Left cardiac atrium (tissue), 4 donors: ENCODE measurements around the gene PANK1. TPM values are rescaled to one million over a fixed set of nuclear protein-coding genes. Genes with fewer than 3 reads are reported as not detected.
A peak's percentile ranks its signal among the peaks of the same experiment; 100 is the strongest.

Experiments used
- ATAC-seq, 2 donors: fragments of 200-7000 bp; cut with Tn5 transposase; one replicate each; pipeline ENCODE4 v1.9.1; 2020; ENCODE audit warnings: mild to moderate bottlenecking in 2 of 2, moderate library complexity in 2 of 2
- DNase-seq: peaks from one replicate; pipeline ENCODE4 v3.0.0-alpha.2; 2020
- intact Hi-C, 2 donors: fragments of 100-400 bp; cut with DNase I; formaldehyde crosslinking; loops; one replicate each; pipeline versions ENCODE4 v1.14.1 to v1.15.1; 2022 to 2023
- long read RNA-seq: library from polyadenylated mRNA; unstranded; transcript quantifications from one replicate; pipeline ENCODE4 v2.0.0, GENCODE V29; 2021
- total RNA-seq, 2 donors: library from RNA; stranded (reverse); fragmentation: NEBNext Ultra II Directional; extraction: Animal tissue kit (Norgen Biotek cat#: 25700); gene quantifications; one replicate each; pipeline ENCODE4 v1.2.1, GENCODE V29; 2021
- donor health status: DM: no; HTN: yes; CAD: no.
- donor health status: DM: no; HTN: yes; CAD: no; lungs with severe emphysema.
- donor health status: DM: yes; HTN: yes; CAD: no.
- donor health status: Dilated cardiomyopathy.

The PANK1 gene
- total RNA-seq, result 10 to 100 TPM in 1 of 2 donors, 1 to 10 TPM in 1; 7.6 to 11.1 TPM
- long read RNA-seq, full-length matches to known transcripts, result 2 of 5 reads
- long read RNA-seq, partial matches to known transcripts, result 2 of 5 reads
- long read RNA-seq, other reads (novel, unspliced or antisense), result 1 of 5 reads

DNA sequence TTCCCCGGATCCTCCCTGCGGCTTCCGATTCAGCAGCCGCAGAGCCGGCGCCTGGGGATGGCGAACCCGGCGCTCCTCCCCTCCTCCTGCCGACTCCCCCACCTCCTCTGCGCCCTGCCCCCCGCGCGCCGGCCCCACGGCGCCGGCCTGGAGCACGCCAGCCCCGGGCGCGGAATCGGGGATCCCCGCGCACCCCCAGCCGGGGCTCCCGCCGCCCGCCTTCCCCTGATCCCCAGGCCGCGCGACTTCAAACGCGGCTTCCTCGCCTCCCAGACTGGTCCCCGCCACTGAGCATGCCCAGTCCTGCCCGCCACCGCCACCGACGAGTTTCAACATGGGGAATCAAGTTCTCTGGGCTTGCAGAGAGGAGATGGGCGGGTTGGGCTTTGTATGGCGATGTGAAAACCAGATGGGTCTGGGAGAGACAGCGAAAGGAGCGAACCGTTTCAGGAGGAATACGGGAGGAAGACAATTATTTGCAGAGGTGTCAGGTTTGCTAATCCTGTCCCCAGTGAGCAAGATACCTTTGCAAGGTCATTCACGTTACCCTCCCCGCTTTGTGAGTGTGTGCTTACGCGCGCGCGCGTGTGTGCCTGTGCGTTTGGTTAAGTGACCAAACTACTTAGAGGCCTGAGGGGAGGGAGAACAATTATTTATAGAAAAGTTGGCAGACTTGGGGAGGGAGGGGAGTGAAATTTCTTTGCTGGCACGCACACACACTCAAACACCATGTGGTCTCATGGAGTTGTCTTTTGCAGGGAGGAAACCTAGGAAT is at the start of gene PANK1:
TSS of gene PANK1 (minus strand) at position 276 of the 775 bp plus-strand sequence. CDS start 351 bp downstream, outside the sequence.
- ATAC-seq (peak; percentile 65 to 76), DNase-seq (peak; percentile 81)
- intact Hi-C loops, result loop anchor here in 1 of 2 donors (5.0 kb wide), 1 partner anchor 53 kb away; no protein-coding TSS in a partner anchor

DNA sequence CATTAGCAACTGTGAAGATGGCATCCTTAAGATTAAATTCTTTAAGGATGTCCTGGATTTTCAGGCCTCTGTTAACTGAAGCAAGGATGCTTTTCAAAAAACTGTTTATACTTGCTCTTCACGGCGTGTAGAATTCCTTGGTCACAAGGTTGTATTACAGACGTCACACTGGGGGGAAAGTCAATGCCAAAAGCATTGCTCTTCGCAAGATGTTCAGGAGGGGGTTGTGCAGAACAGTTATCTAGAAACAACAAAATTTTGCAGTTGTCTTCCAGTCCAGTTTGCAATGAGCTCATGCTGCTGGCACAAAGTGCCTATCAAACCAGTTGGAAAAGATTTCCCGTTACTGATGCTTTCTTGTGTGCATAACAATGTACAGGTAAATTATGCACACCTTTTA is 48.1 kb upstream of the PANK1 start:
- intact Hi-C loops, result loop anchor here in 1 of 2 donors (10.0 kb wide), 2 partner anchors 108 to 268 kb away; no protein-coding TSS in a partner anchor
- DNase-seq (no peak), ATAC-seq (no peak)

DNA sequence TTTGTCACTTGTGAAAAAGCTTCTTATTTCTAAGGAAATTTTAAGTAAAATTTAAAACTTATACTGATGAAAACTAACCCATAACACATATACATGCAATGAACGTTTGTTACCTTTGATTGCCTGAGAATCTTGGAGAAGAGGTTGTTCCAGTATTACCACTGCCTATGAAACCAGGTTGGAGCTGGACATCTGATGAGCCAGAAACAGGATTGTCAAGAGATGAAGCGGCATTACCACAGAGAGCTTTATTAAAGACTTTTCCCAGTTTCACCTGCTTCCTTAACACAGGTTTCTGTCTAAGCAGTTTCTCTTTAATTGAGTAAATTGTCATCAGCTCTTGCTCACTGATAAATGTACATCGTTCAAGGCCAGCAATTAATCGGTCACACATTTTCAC is 47.4 kb upstream of the PANK1 start:
- intact Hi-C loops, result loop anchor here in 1 of 2 donors (10.0 kb wide), 2 partner anchors 108 to 268 kb away; no protein-coding TSS in a partner anchor
- DNase-seq, result no peak
- no peak for ATAC-seq

- intact Hi-C loops, result loop anchor here in 1 of 2 donors (10.0 kb wide), 2 partner anchors 105 to 265 kb away; no protein-coding TSS in a partner anchor
These were observed 45.0 kb upstream of the PANK1 start for GRCh38 chr10:89690027-89690426.

GRCh38 chr10:89685936-89686335 is 40.9 kb upstream of the PANK1 start:
- intact Hi-C loops, result no loop called here
- DNase-seq, result no peak
- ATAC-seq, result no peak

More at GRCh38 chr10:89690027-89690426, 45.0 kb upstream of the PANK1 start:
- no peak for DNase-seq
- no peak for ATAC-seq

DNA sequence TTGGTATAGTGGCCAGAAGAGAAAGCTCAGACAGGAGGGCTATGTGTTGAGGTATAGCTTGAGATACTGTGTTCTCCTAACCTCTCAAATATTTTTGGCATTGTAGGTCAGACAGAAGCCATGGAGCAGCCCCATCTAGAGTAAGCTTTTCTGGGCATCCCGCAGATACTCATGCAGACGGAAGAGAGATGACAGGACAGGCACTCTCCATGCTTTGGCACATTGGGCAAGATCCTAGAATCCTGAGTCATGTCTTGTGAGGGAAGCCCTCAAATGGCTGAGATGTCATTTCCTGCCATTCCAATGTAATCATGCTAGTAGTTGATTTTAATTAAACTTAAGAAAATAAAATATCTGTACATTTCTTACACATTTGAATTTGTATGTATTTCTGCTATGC is 39.6 kb upstream of the PANK1 start:
- intact Hi-C loops, result no loop called here
- no peak for DNase-seq
- peak in 1 of 2 donors; percentile 52 for ATAC-seq

GRCh38 chr10:89683883-89684282 is 38.8 kb upstream of the PANK1 start:
- ATAC-seq (no peak), DNase-seq (no peak)

GRCh38 chr10:89679986-89680385 is 34.9 kb upstream of the PANK1 start:
- intact Hi-C loops, result no loop called here
- ATAC-seq, result no peak

More at GRCh38 chr10:89683883-89684282, 38.8 kb upstream of the PANK1 start:
- intact Hi-C loops, result no loop called here

DNA sequence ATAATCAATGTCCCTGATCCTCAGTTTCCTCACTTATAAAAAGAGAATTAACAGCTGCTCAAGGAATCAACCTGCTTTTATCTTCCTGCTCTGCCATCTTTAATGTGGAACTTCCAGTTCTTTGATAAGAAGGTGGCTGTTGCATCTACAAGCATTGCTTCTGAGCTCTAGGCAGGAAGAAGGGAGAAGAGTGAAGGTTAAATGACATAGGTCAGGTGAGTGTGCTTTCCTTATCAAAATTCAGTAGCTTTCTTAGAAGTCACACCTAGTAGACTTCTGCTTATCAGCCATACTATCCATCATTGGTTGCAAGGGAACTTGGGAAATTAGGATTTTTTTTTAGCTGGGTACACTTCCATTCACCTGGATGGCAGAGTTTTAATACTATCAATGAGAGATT is 32.3 kb upstream of the PANK1 start:
- DNase-seq, result no peak
- no peak for ATAC-seq
- intact Hi-C loops, result no loop called here

More at GRCh38 chr10:89679986-89680385, 34.9 kb upstream of the PANK1 start:
- DNase-seq, result no peak

DNA sequence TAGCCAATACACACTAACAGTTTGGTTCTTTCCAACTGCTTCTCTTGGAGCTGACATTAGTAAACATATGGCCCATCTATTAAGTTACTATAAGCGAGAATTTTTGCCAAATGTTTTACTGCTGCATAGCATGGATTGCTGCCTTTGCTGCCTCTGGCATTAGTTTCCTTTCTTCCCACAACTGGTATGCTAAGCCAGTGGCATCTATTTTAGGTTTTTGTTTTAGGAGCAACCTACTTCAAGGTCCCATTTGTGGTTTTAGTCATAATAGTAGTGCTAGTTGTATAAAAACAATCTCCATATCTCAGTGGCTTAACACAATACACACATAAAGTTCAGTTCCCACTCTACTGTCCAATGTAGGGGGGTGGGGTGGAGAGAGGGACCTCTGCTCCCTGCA is 25.9 kb upstream of the PANK1 start:
- intact Hi-C loops, result no loop called here
- DNase-seq (no peak), ATAC-seq (no peak)

- no peak for DNase-seq
- intact Hi-C loops, result no loop called here
- ATAC-seq, result no peak
These were observed 24.9 kb upstream of the PANK1 start for GRCh38 chr10:89669985-89670384.

DNA sequence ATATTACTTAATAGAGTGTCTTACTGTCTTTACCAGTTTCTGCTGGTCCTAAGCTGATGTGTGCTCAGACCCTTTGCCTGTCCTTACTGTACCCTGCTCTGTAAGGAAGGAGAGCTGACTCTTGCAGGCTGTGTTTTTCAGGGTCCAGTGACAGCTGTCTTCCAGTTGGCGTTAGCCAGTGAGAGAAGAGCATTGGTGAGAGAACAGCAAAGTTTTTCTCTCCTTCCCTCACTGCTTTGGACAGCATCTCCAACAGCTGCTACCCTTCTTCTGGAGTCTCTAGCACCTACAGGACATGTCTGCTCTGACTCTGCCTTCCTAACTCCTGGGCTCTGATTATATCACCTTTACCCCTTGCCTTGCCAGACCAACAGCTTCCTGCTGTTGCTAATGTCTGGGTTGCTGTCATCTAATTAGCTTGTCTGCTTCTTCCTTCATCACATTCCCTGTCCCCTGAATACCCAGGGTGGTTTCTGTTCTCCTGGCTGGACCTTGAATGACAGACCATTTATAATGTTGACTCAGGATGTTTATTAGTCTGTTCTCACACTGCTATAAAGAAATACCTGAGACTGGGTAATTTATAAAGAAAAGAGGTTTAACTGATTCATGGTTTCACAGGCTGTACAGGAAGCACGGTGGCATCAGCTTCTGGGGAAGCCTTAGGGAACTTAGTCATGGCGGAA is 23.5 kb upstream of the PANK1 start:
- DNase-seq (no peak), ATAC-seq (no peak)
- intact Hi-C loops, result no loop called here

DNA sequence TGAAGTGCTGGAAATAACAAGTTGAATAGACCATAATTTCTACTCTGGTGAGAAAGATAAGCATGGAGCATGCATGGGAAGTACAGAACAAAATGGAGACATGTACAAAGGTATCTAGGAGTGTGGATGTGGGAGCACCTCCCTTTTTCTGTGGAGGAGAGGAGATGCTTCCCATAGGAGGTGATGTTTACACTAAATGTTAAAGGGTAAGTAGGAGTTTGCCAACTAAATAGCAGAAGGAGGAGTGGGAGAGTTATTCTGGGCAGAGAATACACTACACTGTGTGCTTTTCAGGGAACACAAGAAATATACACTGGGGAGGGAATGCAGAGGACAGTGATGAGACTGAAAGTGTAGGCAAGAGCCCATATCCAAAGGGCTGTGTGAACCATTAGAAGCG is 21.1 kb upstream of the PANK1 start:
- no peak for ATAC-seq
- no peak for DNase-seq
- intact Hi-C loops, result no loop called here

DNA sequence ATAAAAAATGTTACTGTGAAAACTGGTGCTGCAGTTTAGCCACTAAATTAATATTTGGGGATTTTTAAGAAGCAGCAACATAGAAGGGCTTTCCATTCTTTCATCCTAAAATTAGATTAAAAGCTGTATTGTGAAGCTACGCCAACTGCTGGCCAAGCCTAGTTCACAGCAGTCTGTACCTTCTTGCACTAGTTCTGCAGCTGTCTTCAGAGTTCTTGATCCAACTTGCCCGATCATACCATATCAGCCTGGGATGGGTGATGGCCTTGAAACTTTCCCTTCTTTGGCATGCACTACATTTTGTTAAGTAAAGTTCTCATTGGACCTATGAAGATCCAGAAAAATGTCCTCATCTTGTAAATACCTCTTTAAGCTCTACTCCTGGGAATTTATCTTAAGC is 20.3 kb upstream of the PANK1 start:
- DNase-seq, result no peak
- intact Hi-C loops, result no loop called here
- peak in 1 of 2 donors; percentile 59 for ATAC-seq

GRCh38 chr10:89664203-89664602 is 19.2 kb upstream of the PANK1 start:
- ATAC-seq (no peak), DNase-seq (no peak)
- intact Hi-C loops, result no loop called here

- intact Hi-C loops, result no loop called here
- DNase-seq, result no peak
- ATAC-seq, result no peak
These were observed 18.1 kb upstream of the PANK1 start for GRCh38 chr10:89663144-89663543.

DNA sequence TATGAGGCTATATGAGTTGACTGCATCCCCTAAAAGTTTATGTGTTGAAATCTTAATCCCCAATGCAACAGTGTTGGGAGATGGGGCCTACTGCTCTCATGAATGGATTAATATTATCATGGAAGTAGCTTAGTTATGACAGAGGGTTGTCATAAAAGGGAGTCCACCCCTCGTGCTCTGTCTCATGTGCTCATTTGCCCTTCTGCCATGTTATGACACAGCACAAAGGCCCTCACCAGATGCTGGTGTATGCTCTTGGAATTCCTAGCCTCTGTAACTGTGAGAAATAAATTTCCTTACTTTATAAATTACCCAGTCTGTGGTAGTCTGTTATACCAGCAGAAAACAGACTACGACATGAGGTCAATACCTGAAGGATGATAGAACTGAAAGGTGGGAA is 17.6 kb upstream of the PANK1 start:
- DNase-seq, result no peak
- ATAC-seq, result no peak
- intact Hi-C loops, result no loop called here

GRCh38 chr10:89659143-89660131 is 14.4 kb upstream of the PANK1 start:
- ATAC-seq, result no peak
- DNase-seq, result no peak
- intact Hi-C loops, result no loop called here

GRCh38 chr10:89657302-89657701 is 12.3 kb upstream of the PANK1 start:
- no peak for DNase-seq
- intact Hi-C loops, result no loop called here
- no peak for ATAC-seq
